T follicular helper cell (primary cell): ENCODE data around the gene PTRHD1.

Experiments
- DNase-seq: peaks from one replicate; pipeline ENCODE4 v3.0.0-alpha.2; 2020; ENCODE audit warnings: low read depth

The PTRHD1 gene

GRCh38 chr2:24756789-24757188 is 36.4 kb downstream of the PTRHD1 start:
- no peak for DNase-seq

GRCh38 chr2:24754985-24755705 is 38.0 kb downstream of the PTRHD1 start:
- DNase-seq, result no peak

DNA sequence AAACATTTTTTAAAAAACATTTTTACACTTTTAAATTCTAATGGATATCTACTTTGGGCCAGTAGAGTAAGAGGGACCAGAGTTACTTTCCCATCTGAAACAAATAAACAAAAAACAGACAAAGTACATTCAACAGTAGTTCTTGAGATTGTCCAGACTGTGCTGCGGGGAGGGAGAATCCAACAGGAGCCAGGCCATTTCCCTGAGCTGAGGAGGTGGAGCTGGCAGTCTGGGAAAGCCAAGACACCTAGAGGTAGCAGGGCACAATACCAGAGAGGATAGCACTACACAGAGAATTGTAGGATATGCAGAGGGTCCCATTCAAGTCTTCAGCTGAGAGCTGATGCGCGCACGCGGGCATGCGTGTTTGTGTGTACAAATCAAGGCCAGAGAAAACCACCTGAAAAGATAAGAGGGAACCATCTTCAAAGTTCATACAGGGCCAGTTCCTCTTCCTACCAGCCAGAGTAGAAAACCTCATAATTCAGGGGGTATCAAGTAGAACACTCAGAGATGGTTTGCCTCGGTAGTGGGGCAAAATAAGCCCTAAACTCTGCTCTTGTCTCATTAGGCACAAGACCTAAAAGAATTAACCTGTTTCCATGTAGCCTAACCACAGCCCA is 44.0 kb downstream of the PTRHD1 start:
- DNase-seq, result no peak

- DNase-seq, result no peak
Observed at GRCh38 chr2:24747299-24747698, 45.9 kb downstream of the PTRHD1 start.

GRCh38 chr2:24745825-24746224 is 47.4 kb downstream of the PTRHD1 start:
- no peak for DNase-seq

- DNase-seq, result no peak
Observed at GRCh38 chr2:24744356-24744755, 48.8 kb downstream of the PTRHD1 start.

- DNase-seq, result no peak
Observed at GRCh38 chr2:24743924-24744323, 49.3 kb downstream of the PTRHD1 start.

DNA sequence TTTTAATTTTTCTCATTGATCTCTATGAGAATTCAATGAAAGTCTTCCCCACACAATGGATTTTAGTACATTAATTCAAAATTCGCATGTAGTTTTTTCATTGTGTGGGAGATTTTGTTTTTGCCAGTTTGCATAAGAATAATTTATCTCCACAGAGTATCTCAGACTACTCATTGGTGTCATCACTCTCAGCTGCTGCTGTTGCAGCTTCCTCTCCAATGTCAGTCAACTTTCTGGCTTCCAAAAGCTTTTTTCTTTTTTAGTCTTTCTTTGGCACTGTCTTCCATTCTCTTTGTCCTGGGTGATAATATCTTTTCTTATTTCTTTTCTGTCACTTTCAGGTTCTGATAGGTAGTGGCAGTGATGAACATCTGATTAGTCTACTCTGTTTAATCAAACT is 50.5 kb downstream of the PTRHD1 start:
- DNase-seq, result no peak

DNA sequence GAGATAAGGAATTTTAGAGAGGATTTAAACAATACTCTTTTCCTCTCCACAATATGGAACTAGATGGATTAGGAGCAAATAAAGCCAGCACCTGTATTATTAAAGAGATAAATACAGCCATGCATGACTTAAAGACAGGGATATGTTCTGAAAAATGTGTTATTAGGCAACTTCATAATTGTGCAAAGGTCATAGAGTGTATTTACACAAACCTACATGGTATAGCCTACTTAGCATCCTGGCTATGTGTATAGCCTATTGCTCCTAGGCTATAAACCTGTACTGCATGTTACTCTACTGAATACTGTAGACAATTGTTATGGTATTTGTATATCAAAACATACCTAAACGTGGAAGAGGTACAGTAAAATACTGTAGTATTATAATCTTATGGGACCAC is 53.0 kb downstream of the PTRHD1 start:
- DNase-seq, result no peak
